ENCODE data around the gene ATXN7.

ATXN7 gene

GRCh38 chr3:63853106-63853505 is 10.6 kb upstream of the ATXN7 start:
- H3K27ac ChIP-seq, result no peak overlapping the region
- TF ChIP-seq CTCF (conservative IDR thresholded peaks at IDR 0.05), result no peak
- TF ChIP-seq ZFX (IDR thresholded peaks at IDR 0.05), result no peak

GRCh38 chr3:63855333-63855940 is 8.2 kb upstream of the ATXN7 start:
- no peak for TF ChIP-seq ZFX (IDR thresholded peaks at IDR 0.05)
- H3K27ac ChIP-seq, result no peak overlapping the region

GRCh38 chr3:63857311-63857710 is 6.4 kb upstream of the ATXN7 start:
- TF ChIP-seq CTCF (conservative IDR thresholded peaks at IDR 0.05) (no peak), ZFX (IDR thresholded peaks at IDR 0.05) (no peak)

GRCh38 chr3:63860776-63861175 is 2.9 kb upstream of the ATXN7 start:
- no peak overlapping the region for H3K27ac ChIP-seq
- TF ChIP-seq ZFX (IDR thresholded peaks at IDR 0.05) (no peak), CTCF (conservative IDR thresholded peaks at IDR 0.05) (no peak)

More at GRCh38 chr3:63857311-63857710, 6.4 kb upstream of the ATXN7 start:
- no peak overlapping the region for H3K27ac ChIP-seq

- no peak for TF ChIP-seq ZFX (IDR thresholded peaks at IDR 0.05)
- TF ChIP-seq CTCF (conservative IDR thresholded peaks at IDR 0.05), result no peak
- H3K27ac ChIP-seq, result no peak overlapping the region
Measured at GRCh38 chr3:63861306-63861705, 2.4 kb upstream of the ATXN7 start.

GRCh38 chr3:63862804-63863149 is 890 bp upstream of the ATXN7 start:
- TF ChIP-seq CTCF (conservative IDR thresholded peaks at IDR 0.05) (no peak), ZFX (IDR thresholded peaks at IDR 0.05) (no peak)
- H3K27ac ChIP-seq, result peak overlapping the region; percentile 95

GRCh38 chr3:63864008-63864964 is 619 bp downstream of the ATXN7 start:
- no peak for TF ChIP-seq CTCF (conservative IDR thresholded peaks at IDR 0.05)
- peak overlapping the region; percentile 95 for H3K27ac ChIP-seq
